Hepatic stellate cell (primary cell): Measurements from ENCODE around the gene OCIAD1.
"Not testable (repeated sequence)": the region's sequence is repeated elsewhere in the genome, so short reads cannot be mapped to it uniquely, and the experiment has no call there.

Source experiments
- DNase-seq: peaks from one replicate; pipeline ENCODE4 v3.0.0; 2011; ENCODE audit warnings: low spot score

The OCIAD1 gene

GRCh38 chr4:48830706-48831531 is at the start of gene OCIAD1:
Gene OCIAD1 (plus strand): TSS chr4:48831088. CDS start chr4:48832625, 1,537 bp downstream.
- peak; percentile 97 for DNase-seq

GRCh38 chr4:48781968-48782367 is 48.9 kb upstream of the OCIAD1 start:
- no peak for DNase-seq

- no peak for DNase-seq
Observed at GRCh38 chr4:48785302-48785701, 45.6 kb upstream of the OCIAD1 start.

- DNase-seq, result no peak
Observed at GRCh38 chr4:48786549-48786948, 44.3 kb upstream of the OCIAD1 start.

- DNase-seq, result no peak
Observed at GRCh38 chr4:48787056-48787455, 43.8 kb upstream of the OCIAD1 start.

- DNase-seq, result no peak
Observed at GRCh38 chr4:48790561-48790960, 40.3 kb upstream of the OCIAD1 start.

GRCh38 chr4:48791313-48791712 is 39.6 kb upstream of the OCIAD1 start:
- DNase-seq, result no peak

GRCh38 chr4:48792348-48793006 is 38.4 kb upstream of the OCIAD1 start:
- DNase-seq, result no peak

GRCh38 chr4:48795108-48795507 is 35.8 kb upstream of the OCIAD1 start:
- no peak for DNase-seq

- no peak for DNase-seq
Observed at GRCh38 chr4:48796191-48796926, 34.5 kb upstream of the OCIAD1 start.

GRCh38 chr4:48796927-48797679 is 33.8 kb upstream of the OCIAD1 start:
- no peak for DNase-seq

- DNase-seq, result no peak
Observed at GRCh38 chr4:48798117-48798516, 32.8 kb upstream of the OCIAD1 start.

- no peak for DNase-seq
Observed at GRCh38 chr4:48799157-48799556, 31.7 kb upstream of the OCIAD1 start.

- not testable (repeated sequence) for DNase-seq
Observed at GRCh38 chr4:48800155-48800554, 30.7 kb upstream of the OCIAD1 start.

GRCh38 chr4:48801016-48801715 is 29.7 kb upstream of the OCIAD1 start:
- no peak for DNase-seq

- no peak for DNase-seq
Observed at GRCh38 chr4:48804584-48805301, 26.1 kb upstream of the OCIAD1 start.

- no peak for DNase-seq
Observed at GRCh38 chr4:48812866-48813265, 18.0 kb upstream of the OCIAD1 start.

- no peak for DNase-seq
Observed at GRCh38 chr4:48813964-48814363, 16.9 kb upstream of the OCIAD1 start.

- no peak for DNase-seq
Observed at GRCh38 chr4:48815483-48815882, 15.4 kb upstream of the OCIAD1 start.

- DNase-seq, result not testable (repeated sequence)
Observed at GRCh38 chr4:48816297-48816696, 14.6 kb upstream of the OCIAD1 start.

GRCh38 chr4:48816971-48817370 is 13.9 kb upstream of the OCIAD1 start:
- no peak for DNase-seq
